AG09309 (cell line): Measurements from ENCODE around the gene BCL2L13.
A peak's percentile ranks its signal among the peaks of the same experiment; 100 is the strongest.

Experiments used
- DNase-seq: peaks from one replicate; pipeline ENCODE4 v3.0.0-alpha.2; 2010; ENCODE audit warnings: low read depth
- H3K4me3 ChIP-seq: 2 replicates; pipeline ENCODE4 v1.5.1; 2011; ENCODE audit warnings: mild to moderate bottlenecking, low read depth, low read length, moderate library complexity; ENCODE audit not compliant: control insufficient read depth
- CTCF ChIP-seq: IDR thresholded peaks from 2 replicates; pipeline ENCODE4 v1.5.1; 2011; ENCODE audit warnings: mild to moderate bottlenecking, low read depth, low read length, inconsistent platforms; ENCODE audit not compliant: insufficient read depth, control insufficient read depth; ENCODE audit errors: missing control alignments

The BCL2L13 gene

GRCh38 chr22:17729561-17729960 is 91.0 kb downstream of the BCL2L13 start:
- no peak for TF ChIP-seq CTCF
- H3K4me3 ChIP-seq: no peak overlapping the region
- no peak for DNase-seq

GRCh38 chr22:17732251-17732854 is 93.8 kb downstream of the BCL2L13 start:
- TF ChIP-seq CTCF: no peak
- no peak for DNase-seq
- no peak overlapping the region for H3K4me3 ChIP-seq

GRCh38 chr22:17733466-17733865 is 94.9 kb downstream of the BCL2L13 start:
- DNase-seq: no peak
- H3K4me3 ChIP-seq: no peak overlapping the region
- no peak for TF ChIP-seq CTCF

- no peak for TF ChIP-seq CTCF
- peak; percentile 31 for DNase-seq
- H3K4me3 ChIP-seq: no peak overlapping the region
Measured at GRCh38 chr22:17734187-17734586, 95.6 kb downstream of the BCL2L13 start.

GRCh38 chr22:17738386-17739128 is 100.0 kb downstream of the BCL2L13 start:
- no peak for TF ChIP-seq CTCF
- no peak overlapping the region for H3K4me3 ChIP-seq
- no peak for DNase-seq

- no peak overlapping the region for H3K4me3 ChIP-seq
- no peak for DNase-seq
- TF ChIP-seq CTCF: no peak
Measured at GRCh38 chr22:17739196-17739975, 100.8 kb downstream of the BCL2L13 start.
